ENCODE measurements around the gene CLPX. TPM values are rescaled to one million over a fixed set of nuclear protein-coding genes. Genes with fewer than 3 reads are reported as not detected.

CLPX gene
- total and polyA plus RNA-seq, 8 donors = 6.3 to 31.1 (median 19.1) TPM

GRCh38 chr15:65164139-65164538, 21.0 kb downstream of the CLPX start:
- TF ChIP-seq, protein P1, sequence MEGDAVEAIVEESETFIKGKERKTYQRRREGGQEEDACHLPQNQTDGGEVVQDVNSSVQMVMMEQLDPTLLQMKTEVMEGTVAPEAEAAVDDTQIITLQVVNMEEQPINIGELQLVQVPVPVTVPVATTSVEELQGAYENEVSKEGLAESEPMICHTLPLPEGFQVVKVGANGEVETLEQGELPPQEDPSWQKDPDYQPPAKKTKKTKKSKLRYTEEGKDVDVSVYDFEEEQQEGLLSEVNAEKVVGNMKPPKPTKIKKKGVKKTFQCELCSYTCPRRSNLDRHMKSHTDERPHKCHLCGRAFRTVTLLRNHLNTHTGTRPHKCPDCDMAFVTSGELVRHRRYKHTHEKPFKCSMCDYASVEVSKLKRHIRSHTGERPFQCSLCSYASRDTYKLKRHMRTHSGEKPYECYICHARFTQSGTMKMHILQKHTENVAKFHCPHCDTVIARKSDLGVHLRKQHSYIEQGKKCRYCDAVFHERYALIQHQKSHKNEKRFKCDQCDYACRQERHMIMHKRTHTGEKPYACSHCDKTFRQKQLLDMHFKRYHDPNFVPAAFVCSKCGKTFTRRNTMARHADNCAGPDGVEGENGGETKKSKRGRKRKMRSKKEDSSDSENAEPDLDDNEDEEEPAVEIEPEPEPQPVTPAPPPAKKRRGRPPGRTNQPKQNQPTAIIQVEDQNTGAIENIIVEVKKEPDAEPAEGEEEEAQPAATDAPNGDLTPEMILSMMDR (IDR thresholded peaks at IDR 0.05) = no peak
- intact Hi-C loops (cut with DNase I) = no loop called here
- H3K9me3 ChIP-seq = no peaks in the 10 kb centered on the region
- FAIRE-seq (no peak), DNase-seq (no peak), ATAC-seq (no peak)
- H3K36me3 ChIP-seq = peaks cover 4 to 30% (median 12%) of the 10 kb centered on the region in 3 donors
- no peaks in the 10 kb centered on the region for H3K27me3 ChIP-seq
- H3K4me3 ChIP-seq = no peak overlapping the region
- no peak overlapping the region for H3K27ac ChIP-seq
- peaks cover 0 to 6% (median 0%) of the 10 kb centered on the region in 3 donors for H3K4me1 ChIP-seq
- 54 to 79% methylated on average over 1 of the region's 1 CpG for WGBS, 2 donors

- no peak overlapping the region for H3K27ac ChIP-seq
- H3K27me3 ChIP-seq = no peaks in the 10 kb centered on the region
- DNase-seq (no peak), FAIRE-seq (no peak), ATAC-seq (no peak)
- 87 to 88% methylated on average over 4 of the region's 4 CpGs for WGBS, 2 donors
- TF ChIP-seq, protein P1 (IDR thresholded peaks at IDR 0.05) = no peak
- peaks cover 0 to 6% (median 0%) of the 10 kb centered on the region in 3 donors for H3K4me1 ChIP-seq
- no peak overlapping the region for H3K4me3 ChIP-seq
- H3K9me3 ChIP-seq = no peaks in the 10 kb centered on the region
- intact Hi-C loops (cut with DNase I) = no loop called here
- H3K36me3 ChIP-seq = peaks cover 4 to 33% (median 18%) of the 10 kb centered on the region in 3 donors
These were observed 22.1 kb downstream of the CLPX start for GRCh38 chr15:65163041-65163440.

DNA sequence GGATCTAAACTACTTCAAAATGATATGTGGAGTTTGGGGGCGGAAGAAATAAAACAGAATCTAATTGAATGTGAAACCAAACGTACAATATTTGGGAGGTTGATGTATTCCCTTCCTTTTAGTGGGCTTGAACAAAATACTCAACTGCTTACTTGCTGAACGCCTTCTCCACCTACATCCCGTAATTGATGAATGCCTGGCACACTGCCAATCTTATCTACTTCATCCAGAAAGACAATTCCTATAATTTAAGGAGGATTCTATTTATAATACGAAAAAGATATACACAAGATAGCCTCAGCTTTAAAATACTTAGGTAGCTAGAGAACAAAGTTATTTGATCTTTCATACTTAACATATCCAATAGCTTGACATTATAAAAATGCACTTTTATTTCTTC, 28.4 kb downstream of the CLPX start:
- TF ChIP-seq, protein P1 (IDR thresholded peaks at IDR 0.05) = no peak
- no peak for DNase-seq
- H3K4me1 ChIP-seq = no peaks in the 10 kb centered on the region
- WGBS, 2 donors = 78 to 80% methylated on average over 5 of the region's 5 CpGs
- H3K27me3 ChIP-seq = no peaks in the 10 kb centered on the region
- H3K4me3 ChIP-seq = no peak overlapping the region
- no peak overlapping the region for H3K27ac ChIP-seq
- peaks cover 3 to 69% (median 24%) of the 10 kb centered on the region in 3 donors for H3K36me3 ChIP-seq
- intact Hi-C loops (cut with DNase I) = no loop called here
- no peak for ATAC-seq
- FAIRE-seq = no peak
- H3K9me3 ChIP-seq = no peaks in the 10 kb centered on the region

DNA sequence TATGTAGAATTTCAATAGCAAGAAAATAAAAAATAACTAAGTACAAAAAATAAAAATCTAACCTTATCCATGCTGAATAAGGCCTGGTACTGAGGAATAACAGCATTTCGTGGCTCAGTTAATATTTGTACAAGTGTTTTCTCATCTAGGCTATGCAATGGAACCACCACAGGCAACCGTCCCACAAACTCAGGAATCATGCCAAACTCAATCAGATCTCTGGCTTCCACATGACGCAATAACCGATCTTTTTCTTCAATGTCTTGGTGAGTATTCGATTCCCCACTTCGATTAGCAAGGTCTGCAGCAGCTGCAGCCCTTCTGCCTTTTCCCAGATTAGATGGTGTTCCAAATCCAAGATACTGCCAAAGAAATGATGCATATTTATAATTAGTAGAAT, 30.4 kb downstream of the CLPX start:
- Histone ChIP-seq H3K27me3 (no peaks in the 10 kb centered on the region), H3K27ac (no peak overlapping the region), H3K9me3 (no peaks in the 10 kb centered on the region), H3K4me3 (no peak overlapping the region), H3K36me3 (peaks cover 3 to 81% (median 28%) of the 10 kb centered on the region in 3 donors), H3K4me1 (no peaks in the 10 kb centered on the region)
- FAIRE-seq (no peak), DNase-seq (peak in 1 of 6 donors; percentile 44), ATAC-seq (peak in 2 of 4 donors; percentile 30 to 60)
- WGBS, 2 donors = 36 to 47% methylated on average over 6 of the region's 6 CpGs
- TF ChIP-seq, protein P1 (IDR thresholded peaks at IDR 0.05) = no peak
- intact Hi-C loops (cut with DNase I) = no loop called here

DNA sequence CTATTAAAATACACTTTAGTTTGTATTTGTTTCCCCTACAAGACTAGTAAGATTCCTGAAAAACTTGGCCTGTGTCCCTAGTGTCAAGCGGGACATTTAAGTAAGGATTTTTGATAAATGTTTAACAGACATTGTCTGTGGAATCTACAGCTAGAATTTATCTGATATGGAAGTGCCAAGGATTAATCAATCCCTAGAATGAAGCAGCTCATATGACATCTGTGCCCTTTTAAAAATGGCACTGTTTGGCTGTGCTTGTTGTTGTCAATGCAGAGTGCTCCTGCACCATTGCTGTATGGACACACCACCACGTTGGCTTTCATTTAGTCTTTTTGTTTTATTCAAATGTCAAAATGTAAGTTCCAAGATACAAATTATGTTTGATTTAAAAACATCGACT, 37.2 kb downstream of the CLPX start:
- no peak overlapping the region for H3K4me3 ChIP-seq
- H3K27me3 ChIP-seq = no peaks in the 10 kb centered on the region
- DNase-seq = no peak
- no peaks in the 10 kb centered on the region for H3K9me3 ChIP-seq
- WGBS, 2 donors = 61 to 65% methylated on average over 3 of the region's 3 CpGs
- no peak for ATAC-seq
- no peak overlapping the region for H3K27ac ChIP-seq
- TF ChIP-seq, protein P1 (IDR thresholded peaks at IDR 0.05) = no peak
- no peaks in the 10 kb centered on the region for H3K4me1 ChIP-seq
- peaks cover 0 to 24% (median 7%) of the 10 kb centered on the region in 3 donors for H3K36me3 ChIP-seq
- no peak for FAIRE-seq
- intact Hi-C loops (cut with DNase I) = no loop called here

All from pancreas (tissue), 10 donors.